KMS-11 (cell line): ENCODE measurements around the gene ARHGEF40.

Experiments used
- H2AFZ ChIP-seq: fragments of 200-600 bp; sonication (generic); 2 replicates; pipeline ENCODE4 v1.6.1; 2016; ENCODE audit warnings: antibody characterized with exemption, mixed run types, low read depth
- H3K27ac ChIP-seq: fragments of 200-600 bp; sonication (generic); 2 replicates; pipeline ENCODE4 v1.6.1; 2016; ENCODE audit warnings: mild to moderate bottlenecking, mixed run types
- H3K27me3 ChIP-seq: fragments of 200-600 bp; sonication (generic); 2 replicates; pipeline ENCODE4 v1.6.1; 2017; ENCODE audit warnings: mild to moderate bottlenecking, low read depth, mixed run types, moderate library complexity; ENCODE audit not compliant: insufficient read depth
- H3K36me3 ChIP-seq: fragments of 200-600 bp; sonication (generic); 2 replicates; pipeline ENCODE4 v1.6.1; 2017; ENCODE audit warnings: mild to moderate bottlenecking, mixed run types; ENCODE audit not compliant: insufficient read depth
- H3K4me1 ChIP-seq: fragments of 200-600 bp; sonication (generic); 2 replicates; pipeline ENCODE4 v1.6.1; 2016; ENCODE audit warnings: mild to moderate bottlenecking, low read depth, mixed run types; ENCODE audit not compliant: poor library complexity, severe bottlenecking
- H3K4me2 ChIP-seq: fragments of 200-600 bp; sonication (generic); 2 replicates; pipeline ENCODE4 v1.7.0; 2016; ENCODE audit warnings: mild to moderate bottlenecking, mixed run types
- H3K4me3 ChIP-seq: fragments of 200-600 bp; sonication (generic); IDR thresholded peaks from 2 replicates; pipeline ENCODE4 v1.6.1; 2017; ENCODE audit warnings: low read depth, low read length, mixed read lengths; ENCODE audit not compliant: insufficient read depth
- H3K79me2 ChIP-seq: fragments of 200-600 bp; sonication (generic); 2 replicates; pipeline ENCODE4 v1.6.1; 2016; ENCODE audit warnings: low read depth, mixed run types; ENCODE audit not compliant: insufficient read depth
- H3K9ac ChIP-seq: fragments of 200-600 bp; sonication (generic); 2 replicates; pipeline ENCODE4 v1.6.1; 2016; ENCODE audit warnings: mild to moderate bottlenecking, mixed run types
- H4K20me1 ChIP-seq: fragments of 200-600 bp; sonication (generic); 2 replicates; pipeline ENCODE4 v1.6.1; 2016; ENCODE audit warnings: mild to moderate bottlenecking, mixed run types; ENCODE audit not compliant: insufficient read depth
- TF ChIP-seq, protein P1 (sequence below): fragments of 200-600 bp; sonication (generic); conservative IDR thresholded peaks from 2 replicates; pipeline ENCODE4 v1.6.1; 2017; ENCODE audit warnings: low read depth, mild to moderate bottlenecking, antibody characterized with exemption, low read length, moderate library complexity, mixed read lengths

The ARHGEF40 gene

DNA sequence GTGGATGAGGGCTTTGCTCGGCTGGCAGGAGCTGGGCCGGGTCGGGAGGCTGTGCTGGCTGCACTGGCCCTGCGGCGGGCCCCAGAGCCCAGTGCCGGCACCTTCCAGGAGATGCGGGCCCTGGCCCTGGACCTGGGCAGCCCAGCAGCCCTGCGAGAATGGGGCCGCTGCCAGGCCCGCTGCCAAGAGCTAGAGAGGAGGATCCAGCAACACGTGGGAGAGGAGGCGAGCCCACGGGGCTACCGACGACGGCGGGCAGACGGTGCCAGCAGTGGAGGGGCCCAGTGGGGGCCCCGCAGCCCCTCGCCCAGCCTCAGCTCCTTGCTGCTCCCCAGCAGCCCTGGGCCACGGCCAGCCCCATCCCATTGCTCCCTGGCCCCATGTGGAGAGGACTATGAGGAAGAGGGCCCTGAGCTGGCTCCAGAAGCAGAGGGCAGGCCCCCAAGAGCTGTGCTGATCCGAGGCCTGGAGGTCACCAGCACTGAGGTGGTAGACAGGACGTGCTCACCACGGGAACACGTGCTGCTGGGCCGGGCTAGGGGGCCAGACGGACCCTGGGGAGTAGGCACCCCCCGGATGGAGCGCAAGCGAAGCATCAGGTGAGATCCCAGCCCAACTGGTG is 11.5 kb downstream of the ARHGEF40 start:
- Histone ChIP-seq H3K36me3 (no peaks in the 10 kb centered on the region), H3K4me2 (no peak overlapping the region), H3K27ac (no peak overlapping the region), H3K4me3 (no peak overlapping the region), H3K79me2 (no peaks in the 10 kb centered on the region), H4K20me1 (no peaks in the 10 kb centered on the region), H3K9ac (no peak overlapping the region), H3K4me1 (no peaks in the 10 kb centered on the region), H2AFZ (no peak overlapping the region), H3K27me3 (no peaks in the 10 kb centered on the region)
- TF ChIP-seq, protein P1, sequence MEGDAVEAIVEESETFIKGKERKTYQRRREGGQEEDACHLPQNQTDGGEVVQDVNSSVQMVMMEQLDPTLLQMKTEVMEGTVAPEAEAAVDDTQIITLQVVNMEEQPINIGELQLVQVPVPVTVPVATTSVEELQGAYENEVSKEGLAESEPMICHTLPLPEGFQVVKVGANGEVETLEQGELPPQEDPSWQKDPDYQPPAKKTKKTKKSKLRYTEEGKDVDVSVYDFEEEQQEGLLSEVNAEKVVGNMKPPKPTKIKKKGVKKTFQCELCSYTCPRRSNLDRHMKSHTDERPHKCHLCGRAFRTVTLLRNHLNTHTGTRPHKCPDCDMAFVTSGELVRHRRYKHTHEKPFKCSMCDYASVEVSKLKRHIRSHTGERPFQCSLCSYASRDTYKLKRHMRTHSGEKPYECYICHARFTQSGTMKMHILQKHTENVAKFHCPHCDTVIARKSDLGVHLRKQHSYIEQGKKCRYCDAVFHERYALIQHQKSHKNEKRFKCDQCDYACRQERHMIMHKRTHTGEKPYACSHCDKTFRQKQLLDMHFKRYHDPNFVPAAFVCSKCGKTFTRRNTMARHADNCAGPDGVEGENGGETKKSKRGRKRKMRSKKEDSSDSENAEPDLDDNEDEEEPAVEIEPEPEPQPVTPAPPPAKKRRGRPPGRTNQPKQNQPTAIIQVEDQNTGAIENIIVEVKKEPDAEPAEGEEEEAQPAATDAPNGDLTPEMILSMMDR: no peak

DNA sequence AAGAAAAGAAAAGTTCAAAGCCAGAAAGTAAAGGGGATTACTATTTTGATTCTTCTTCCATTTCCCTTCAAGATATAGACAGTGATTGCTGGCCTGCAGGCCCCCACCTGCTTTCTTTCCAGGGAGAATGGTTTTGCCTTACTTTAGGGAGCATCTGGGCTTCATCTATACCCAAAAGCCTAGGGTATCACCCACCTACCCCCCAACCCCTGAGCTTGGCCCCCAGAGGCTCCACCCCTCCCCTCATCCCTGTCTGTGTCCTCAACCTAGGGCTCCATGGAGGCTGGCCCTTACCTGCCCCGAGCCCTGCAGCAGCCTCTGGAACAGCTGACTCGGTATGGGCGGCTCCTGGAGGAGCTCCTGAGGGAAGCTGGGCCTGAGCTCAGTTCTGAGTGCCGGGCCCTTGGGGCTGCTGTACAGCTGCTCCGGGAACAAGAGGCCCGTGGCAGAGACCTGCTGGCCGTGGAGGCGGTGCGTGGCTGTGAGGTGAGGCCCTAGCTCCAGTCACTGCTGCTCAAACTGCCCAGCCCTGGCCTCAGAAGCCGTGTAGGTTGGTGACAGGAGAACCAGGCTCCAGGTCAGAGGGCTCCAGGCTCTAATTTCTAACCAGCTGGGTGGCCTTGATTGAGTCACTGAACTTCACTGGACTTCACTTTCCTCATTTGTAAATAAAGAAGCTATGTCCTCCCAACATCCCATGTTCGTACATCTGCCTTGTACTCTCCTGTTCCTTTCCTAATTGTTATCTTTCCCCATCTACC is 13.6 kb downstream of the ARHGEF40 start:
- H3K4me1 ChIP-seq: no peaks in the 10 kb centered on the region
- H3K79me2 ChIP-seq: no peaks in the 10 kb centered on the region
- no peak overlapping the region for H3K4me2 ChIP-seq
- no peak overlapping the region for H3K4me3 ChIP-seq
- TF ChIP-seq, protein P1: no peak
- H3K9ac ChIP-seq: no peak overlapping the region
- no peaks in the 10 kb centered on the region for H4K20me1 ChIP-seq
- no peaks in the 10 kb centered on the region for H3K36me3 ChIP-seq
- H3K27me3 ChIP-seq: no peaks in the 10 kb centered on the region
- no peak overlapping the region for H2AFZ ChIP-seq
- H3K27ac ChIP-seq: no peak overlapping the region

DNA sequence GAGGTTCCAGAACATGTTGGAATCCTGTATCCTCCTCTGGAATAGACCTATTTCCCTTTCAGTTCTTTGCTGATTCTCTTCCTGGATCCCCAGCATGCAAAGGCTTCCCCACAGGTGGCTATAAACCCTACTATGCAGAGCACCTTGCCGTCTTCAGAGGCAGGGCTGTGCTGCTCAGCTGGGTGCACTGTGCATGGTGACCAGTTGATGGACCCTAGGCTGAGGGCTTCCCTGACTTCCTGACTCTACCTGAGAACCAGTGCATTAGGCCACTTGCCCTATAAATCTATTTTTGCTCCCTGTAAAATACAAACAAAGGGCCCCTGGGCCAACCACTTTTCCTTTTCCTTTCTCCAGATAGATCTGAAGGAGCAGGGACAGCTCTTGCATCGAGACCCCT is 14.3 kb downstream of the ARHGEF40 start:
- Histone ChIP-seq H3K27ac (no peak overlapping the region), H3K4me1 (no peaks in the 10 kb centered on the region)
- TF ChIP-seq, protein P1: no peak

DNA sequence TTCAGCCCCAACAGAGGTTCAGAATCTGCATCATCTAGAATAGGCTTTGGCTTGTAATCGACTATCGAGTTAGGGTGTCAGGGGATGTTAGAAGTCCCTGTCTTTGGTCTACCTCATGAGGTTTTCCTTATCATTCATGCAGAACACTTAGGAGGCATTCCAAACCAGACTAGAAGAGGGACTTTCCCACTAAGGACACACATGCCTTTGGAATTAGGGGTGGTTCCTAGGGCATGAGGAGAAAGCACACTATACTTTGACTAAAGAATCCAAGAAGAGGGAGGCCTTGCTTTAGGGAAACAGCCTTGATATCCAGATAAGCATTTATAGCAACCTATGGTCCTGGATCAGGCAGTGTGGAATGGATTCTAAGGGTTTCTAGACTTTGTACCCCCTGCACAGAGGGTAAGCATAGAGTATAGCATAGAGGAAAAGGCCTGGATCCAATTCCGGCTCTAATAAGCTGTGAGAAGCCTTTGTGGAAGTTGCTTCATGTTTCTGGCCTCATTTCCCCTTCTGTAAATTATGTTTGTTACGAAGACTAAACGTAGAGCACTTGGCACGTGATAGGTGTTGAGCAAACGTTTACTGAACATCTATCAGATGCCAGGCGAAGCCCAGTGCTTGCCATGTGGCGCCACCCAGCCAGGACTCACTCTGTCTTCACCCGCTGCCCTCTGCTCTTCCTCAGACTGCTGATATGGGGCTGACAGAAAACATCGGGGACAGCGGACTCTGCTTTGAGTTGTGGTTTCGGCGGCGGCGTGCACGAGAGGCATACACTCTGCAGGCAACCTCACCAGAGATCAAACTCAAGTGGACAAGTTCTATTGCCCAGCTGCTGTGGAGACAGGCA is 15.1 kb downstream of the ARHGEF40 start:
- Histone ChIP-seq H3K27ac (no peak overlapping the region), H3K9ac (no peak overlapping the region), H3K4me3 (no peak overlapping the region), H3K79me2 (no peaks in the 10 kb centered on the region), H3K27me3 (no peaks in the 10 kb centered on the region), H3K4me1 (no peaks in the 10 kb centered on the region), H3K36me3 (no peaks in the 10 kb centered on the region), H3K4me2 (no peak overlapping the region), H4K20me1 (no peaks in the 10 kb centered on the region), H2AFZ (no peak overlapping the region)
- TF ChIP-seq, protein P1: no peak

More for the DNA sequence above, 14.3 kb downstream of the ARHGEF40 start:
- Histone ChIP-seq H3K36me3 (no peaks in the 10 kb centered on the region), H3K9ac (no peak overlapping the region), H4K20me1 (no peaks in the 10 kb centered on the region), H2AFZ (no peak overlapping the region), H3K27me3 (no peaks in the 10 kb centered on the region), H3K4me3 (no peak overlapping the region), H3K4me2 (no peak overlapping the region), H3K79me2 (no peaks in the 10 kb centered on the region)
